Naive thymus-derived CD8-positive, alpha-beta T cell (primary cell): Measurements from ENCODE around the gene CDH4. TPM values are rescaled to one million over a fixed set of nuclear protein-coding genes. Genes with fewer than 3 reads are reported as not detected.

Experiments
- ATAC-seq, 2 donors: fragments of 150-1000 bp; cut with Tn5 transposase in 1 of 2; sonication (Bioruptor Pico), chemical (Tn5 transposase) in 1 of 2; 1 replicate in 1 of 2; 2 replicates in 1 of 2; pipeline ENCODE4 v1.10.0; 2021; ENCODE audit warnings: mild to moderate bottlenecking in 2 of 2, moderate library complexity in 2 of 2
- POLR2A ChIA-PET: fragments of 350-600 bp; sonication (Branson Sonifier 250); formaldehyde crosslinking; loops from one replicate; lab custom pipeline; 2021; ENCODE audit warnings: antibody characterized with exemption; lab: Charles Lee
- DNase-seq, 10 donors: peaks; one replicate each; pipeline versions ENCODE4 v3.0.0 to v3.0.0-alpha.2; 2020 to 2022
- H3K27ac Mint-ChIP-seq, 10 donors: one replicate each; pipeline ENCODE4 v1.8.0; 2020 to 2022; ENCODE audit warnings: mild to moderate bottlenecking in 10 of 10, mixed read lengths in 10 of 10, moderate library complexity in 4 of 10, inconsistent platforms in 1 of 10
- H3K27me3 Mint-ChIP-seq, 5 donors: one replicate each; pipeline ENCODE4 v1.8.0; 2021 to 2022; ENCODE audit warnings: mixed read lengths in 5 of 5
- H3K36me3 Mint-ChIP-seq, 3 donors: one replicate each; pipeline ENCODE4 v1.8.0; 2020 to 2022; ENCODE audit warnings: mixed read lengths in 3 of 3, mild to moderate bottlenecking in 2 of 3, inconsistent platforms in 1 of 3
- H3K4me1 Mint-ChIP-seq, 4 donors: one replicate each; pipeline ENCODE4 v1.8.0; 2021 to 2022; ENCODE audit warnings: mixed read lengths in 4 of 4
- H3K4me3 Mint-ChIP-seq, 10 donors: one replicate each; pipeline ENCODE4 v1.8.0; 2020 to 2022; ENCODE audit warnings: mild to moderate bottlenecking in 10 of 10, mixed read lengths in 10 of 10, moderate library complexity in 6 of 10, inconsistent platforms in 1 of 10
- H3K9me3 Mint-ChIP-seq, 9 donors: one replicate each; pipeline ENCODE4 v1.8.0; 2020 to 2022; ENCODE audit warnings: mixed read lengths in 9 of 9, mild to moderate bottlenecking in 3 of 9, inconsistent platforms in 1 of 9, moderate library complexity in 1 of 9
- polyA plus RNA-seq, 3 donors: library from polyadenylated mRNA; unstranded; fragments of 300-500 nt; fragmentation: Illumina TruSeq; gene quantifications; one replicate each; pipeline ENCODE4 v1.2.3, GENCODE V29; 2021
- total RNA-seq, 8 experiments: library from RNA in 2 of 8; stranded (reverse) in 2 of 8; gene quantifications; one replicate each; pipeline ENCODE4 v1.2.3 and lab custom pipeline; 2021 to 2026

CDH4 gene
- total and polyA plus RNA-seq, 5 experiments from 2014 or later = 0.07 to 0.44 (median 0.15) TPM; not detected in 1

- no peaks in the 10 kb centered on the region for H3K4me1 Mint-ChIP-seq
- POLR2A ChIA-PET = no interaction called here
- no peak for DNase-seq
- H3K27ac Mint-ChIP-seq = no peak overlapping the region
- no peak overlapping the region for H3K4me3 Mint-ChIP-seq
- H3K36me3 Mint-ChIP-seq = no peaks in the 10 kb centered on the region
- peaks cover 0 to 2% (median 0%) of the 10 kb centered on the region in 5 donors for H3K27me3 Mint-ChIP-seq
- H3K9me3 Mint-ChIP-seq = peaks cover 0 to 4% (median 0%) of the 10 kb centered on the region in 9 donors
- no peak for ATAC-seq
These were observed 504.1 kb downstream of the CDH4 start for GRCh38 chr20:61755971-61756845.

GRCh38 chr20:61756966-61757677 is 505.1 kb downstream of the CDH4 start:
- POLR2A ChIA-PET = no interaction called here
- Mint-ChIP-seq H3K36me3 (no peaks in the 10 kb centered on the region), H3K4me1 (no peaks in the 10 kb centered on the region), H3K9me3 (peaks cover 0 to 3% (median 0%) of the 10 kb centered on the region in 9 donors), H3K4me3 (no peak overlapping the region), H3K27me3 (peaks cover 0 to 4% (median 0%) of the 10 kb centered on the region in 5 donors), H3K27ac (no peak overlapping the region)
- ATAC-seq (no peak), DNase-seq (no peak)

DNA sequence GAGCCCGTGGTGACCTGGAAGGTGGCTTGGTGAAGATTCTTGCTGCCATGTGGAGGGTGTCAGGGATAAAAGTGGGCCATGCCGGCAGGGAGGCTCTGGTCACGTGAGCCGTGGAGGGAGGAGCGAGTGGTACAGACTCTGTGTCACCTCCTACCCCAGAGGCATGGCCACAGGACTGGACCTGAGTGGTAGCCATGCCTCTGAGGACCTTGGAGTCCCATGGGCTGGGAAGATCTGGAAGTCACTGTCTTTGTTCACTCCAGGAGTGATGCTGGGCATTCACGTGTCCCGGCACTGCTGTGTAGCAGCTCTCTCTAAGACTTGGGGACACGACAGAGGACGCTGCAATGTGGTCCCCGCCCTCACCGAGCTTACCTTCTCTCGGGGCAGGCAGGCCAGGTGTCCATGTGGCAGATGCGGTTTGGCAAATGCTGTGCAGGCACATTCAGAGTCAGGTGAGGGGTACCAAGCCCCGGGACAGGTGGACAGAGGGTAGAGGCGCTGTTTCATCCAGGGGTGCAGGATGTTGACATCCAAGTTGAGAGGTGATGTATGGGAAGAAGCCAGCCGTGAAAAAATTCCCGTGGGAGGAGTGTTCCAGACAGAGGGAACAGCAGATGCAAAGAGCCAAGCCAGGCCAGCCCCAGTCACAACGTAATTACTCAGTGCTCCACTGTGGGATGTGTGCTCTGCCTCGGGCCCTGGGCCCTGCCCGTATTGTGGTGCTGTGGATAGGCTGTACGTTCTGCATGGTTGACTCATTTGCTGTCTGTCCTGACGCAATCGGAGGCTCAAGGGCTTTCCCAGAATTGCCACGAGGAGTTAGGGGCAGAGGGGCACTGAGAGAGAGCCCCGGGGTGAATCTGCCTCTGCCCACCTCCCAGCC is 505.9 kb downstream of the CDH4 start:
- POLR2A ChIA-PET = no interaction called here
- Mint-ChIP-seq H3K9me3 (no peaks in the 10 kb centered on the region), H3K4me3 (no peak overlapping the region), H3K27ac (no peak overlapping the region), H3K4me1 (no peaks in the 10 kb centered on the region), H3K27me3 (peaks cover 0 to 4% (median 0%) of the 10 kb centered on the region in 5 donors), H3K36me3 (no peaks in the 10 kb centered on the region)
- DNase-seq (no peak), ATAC-seq (no peak)

DNA sequence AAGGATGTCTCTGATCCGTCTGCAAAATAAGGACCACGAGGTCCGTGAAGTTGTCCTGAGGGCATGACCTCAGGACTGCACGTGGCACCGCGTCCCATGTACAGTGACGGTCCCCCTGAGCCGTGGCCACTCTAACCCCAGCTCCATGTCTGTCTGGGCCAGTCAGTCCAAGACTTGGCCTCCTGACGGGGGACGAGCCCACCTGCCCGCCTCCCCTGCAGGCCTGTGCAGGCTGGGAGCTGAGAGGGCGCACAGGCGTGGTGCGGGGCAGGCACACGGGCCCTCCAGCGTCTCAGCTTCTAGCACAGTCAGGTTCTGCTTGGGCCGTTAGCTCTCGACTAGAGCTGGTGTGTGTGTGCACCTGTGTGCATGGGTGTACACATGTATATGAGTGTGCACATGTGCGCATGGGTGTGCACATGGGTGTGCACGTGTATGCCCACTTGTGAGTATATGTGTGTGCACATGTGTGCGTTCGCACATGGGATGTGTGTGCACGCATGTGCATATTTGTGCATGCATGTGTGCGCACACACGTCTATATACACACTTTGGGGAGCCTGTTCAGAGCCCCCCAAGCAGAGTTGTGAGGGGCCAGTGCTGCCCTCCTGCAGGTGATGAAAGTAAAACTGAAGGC is 506.6 kb downstream of the CDH4 start:
- no peaks in the 10 kb centered on the region for H3K4me1 Mint-ChIP-seq
- no peaks in the 10 kb centered on the region for H3K9me3 Mint-ChIP-seq
- H3K27ac Mint-ChIP-seq = no peak overlapping the region
- ATAC-seq = no peak
- H3K4me3 Mint-ChIP-seq = no peak overlapping the region
- POLR2A ChIA-PET = no interaction called here
- H3K36me3 Mint-ChIP-seq = no peaks in the 10 kb centered on the region
- no peak for DNase-seq
- peaks cover 0 to 4% (median 0%) of the 10 kb centered on the region in 5 donors for H3K27me3 Mint-ChIP-seq

DNA sequence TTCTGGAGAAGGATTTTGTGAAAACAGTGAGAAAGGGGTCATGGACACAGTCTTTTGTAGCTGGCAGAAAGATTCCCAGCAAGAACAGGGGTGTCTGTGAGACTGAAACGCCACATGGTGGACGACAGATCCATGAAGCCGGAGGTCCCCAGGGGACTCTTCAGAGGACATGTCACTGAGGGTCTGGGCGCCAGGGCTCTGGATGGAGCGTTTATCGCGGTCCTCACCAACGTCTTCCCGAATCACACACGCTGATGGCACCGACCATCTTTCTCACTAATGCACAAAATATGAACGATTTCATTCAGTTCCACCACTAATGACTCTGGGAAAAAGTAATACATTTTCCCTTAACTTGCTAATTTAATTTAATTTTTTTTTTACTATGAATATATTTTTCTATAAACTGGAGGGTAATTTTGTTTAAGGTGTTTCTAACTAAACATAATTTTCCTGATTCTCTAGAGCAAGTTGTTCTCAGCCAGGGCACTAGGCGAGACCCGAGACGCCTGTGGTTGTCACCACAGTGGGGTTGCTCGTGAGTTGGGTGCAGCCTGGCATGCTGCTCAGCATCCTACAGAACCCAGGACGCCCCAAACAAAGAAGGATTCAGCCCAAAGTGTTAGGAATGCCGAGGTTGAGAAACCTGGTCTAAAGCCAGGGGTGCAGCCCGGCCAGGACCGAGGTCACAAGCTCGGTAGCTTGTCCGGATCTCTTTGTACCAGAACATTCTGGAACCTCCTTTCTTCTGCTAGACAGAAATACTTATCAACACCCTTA is 507.4 kb downstream of the CDH4 start:
- Mint-ChIP-seq H3K36me3 (no peaks in the 10 kb centered on the region), H3K4me1 (no peaks in the 10 kb centered on the region), H3K27me3 (peaks cover 0 to 4% (median 0%) of the 10 kb centered on the region in 5 donors), H3K27ac (no peak overlapping the region), H3K9me3 (no peaks in the 10 kb centered on the region), H3K4me3 (no peak overlapping the region)
- DNase-seq = no peak
- ATAC-seq = no peak
- POLR2A ChIA-PET = no interaction called here

- Mint-ChIP-seq H3K4me1 (no peaks in the 10 kb centered on the region), H3K27me3 (peaks cover 0 to 12% (median 2%) of the 10 kb centered on the region in 5 donors), H3K27ac (peak overlapping the region in 1 of 10 donors; percentile 6), H3K4me3 (no peak overlapping the region), H3K36me3 (no peaks in the 10 kb centered on the region), H3K9me3 (no peaks in the 10 kb centered on the region)
- no peak for DNase-seq
- POLR2A ChIA-PET = no interaction called here
- no peak for ATAC-seq
These were observed 508.3 kb downstream of the CDH4 start for GRCh38 chr20:61760321-61760720.

DNA sequence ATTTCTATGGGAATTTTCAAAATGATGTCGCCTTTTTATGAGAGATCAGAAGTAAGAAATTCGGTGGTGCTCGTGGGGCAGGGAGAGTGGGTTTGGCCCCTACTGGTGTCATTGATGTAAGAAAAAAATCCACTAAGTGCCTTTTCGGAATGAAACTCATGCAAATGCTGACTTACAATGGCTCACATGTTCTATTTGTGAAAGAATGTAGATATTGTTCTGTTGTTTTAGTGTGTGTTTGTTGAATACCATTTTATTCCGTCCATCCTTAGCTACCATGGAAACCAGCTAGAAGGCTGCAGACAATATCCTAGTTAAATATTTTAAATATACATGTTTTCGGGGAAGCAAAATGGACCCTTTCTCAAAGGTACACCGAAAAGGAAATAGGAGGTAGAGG is 508.7 kb downstream of the CDH4 start:
- H3K9me3 Mint-ChIP-seq = no peaks in the 10 kb centered on the region

DNA sequence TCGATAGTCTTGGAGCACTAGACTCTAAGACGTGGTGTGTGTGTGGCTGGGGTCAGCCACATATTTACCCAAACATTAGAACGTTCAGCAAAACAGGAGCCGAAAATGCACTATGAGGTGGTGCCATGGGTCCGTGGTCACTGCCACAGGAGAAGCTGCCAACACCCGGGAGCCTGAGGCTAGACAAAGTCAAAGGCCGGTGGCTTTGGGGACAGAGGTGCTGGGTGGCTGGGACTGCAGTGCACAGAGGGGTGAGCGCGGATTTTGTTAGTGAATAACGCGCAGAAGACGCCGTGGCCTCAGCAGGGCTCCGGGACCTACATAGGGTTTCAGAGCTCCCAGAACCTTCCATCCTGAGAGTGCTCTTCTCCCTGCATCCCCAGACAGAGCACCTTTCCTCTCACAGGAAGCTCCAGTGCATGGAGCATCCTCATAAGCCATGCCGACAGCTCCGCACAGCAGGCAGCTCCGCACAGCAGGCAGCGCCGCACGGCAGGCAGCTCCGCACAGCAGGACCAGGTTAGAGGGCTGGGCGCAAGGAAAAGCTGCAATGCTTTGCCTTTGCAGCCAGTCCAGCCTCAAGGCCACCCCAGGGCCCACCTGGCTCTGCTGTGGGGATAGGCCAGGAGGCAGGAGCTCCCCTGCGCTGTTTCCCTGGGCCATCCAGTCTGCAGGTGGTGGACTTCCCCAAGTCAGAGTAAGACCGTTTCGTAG is 509.5 kb downstream of the CDH4 start:
- ATAC-seq = no peak
- no peak overlapping the region for H3K4me3 Mint-ChIP-seq

More for the DNA sequence above, 508.7 kb downstream of the CDH4 start:
- H3K4me1 Mint-ChIP-seq = no peaks in the 10 kb centered on the region
- no peak for ATAC-seq
- H3K27me3 Mint-ChIP-seq = peaks cover 0 to 13% (median 2%) of the 10 kb centered on the region in 5 donors
- DNase-seq = no peak
- no peaks in the 10 kb centered on the region for H3K36me3 Mint-ChIP-seq
- POLR2A ChIA-PET = no interaction called here
- no peak overlapping the region for H3K27ac Mint-ChIP-seq
- no peak overlapping the region for H3K4me3 Mint-ChIP-seq

GRCh38 chr20:61762167-61762710 is 510.2 kb downstream of the CDH4 start:
- Mint-ChIP-seq H3K36me3 (peaks cover 0 to 1% (median 0%) of the 10 kb centered on the region in 3 donors), H3K27ac (no peak overlapping the region), H3K4me3 (no peak overlapping the region), H3K4me1 (no peaks in the 10 kb centered on the region), H3K27me3 (peaks cover 0 to 21% (median 2%) of the 10 kb centered on the region in 5 donors), H3K9me3 (no peaks in the 10 kb centered on the region)
- ATAC-seq (no peak), DNase-seq (no peak)
- POLR2A ChIA-PET = no interaction called here

More for the DNA sequence above, 509.5 kb downstream of the CDH4 start:
- H3K36me3 Mint-ChIP-seq = no peaks in the 10 kb centered on the region
- DNase-seq = no peak
- H3K27me3 Mint-ChIP-seq = peaks cover 0 to 14% (median 2%) of the 10 kb centered on the region in 5 donors
- H3K4me1 Mint-ChIP-seq = no peaks in the 10 kb centered on the region
- POLR2A ChIA-PET = no interaction called here
- H3K9me3 Mint-ChIP-seq = no peaks in the 10 kb centered on the region
- no peak overlapping the region for H3K27ac Mint-ChIP-seq

DNA sequence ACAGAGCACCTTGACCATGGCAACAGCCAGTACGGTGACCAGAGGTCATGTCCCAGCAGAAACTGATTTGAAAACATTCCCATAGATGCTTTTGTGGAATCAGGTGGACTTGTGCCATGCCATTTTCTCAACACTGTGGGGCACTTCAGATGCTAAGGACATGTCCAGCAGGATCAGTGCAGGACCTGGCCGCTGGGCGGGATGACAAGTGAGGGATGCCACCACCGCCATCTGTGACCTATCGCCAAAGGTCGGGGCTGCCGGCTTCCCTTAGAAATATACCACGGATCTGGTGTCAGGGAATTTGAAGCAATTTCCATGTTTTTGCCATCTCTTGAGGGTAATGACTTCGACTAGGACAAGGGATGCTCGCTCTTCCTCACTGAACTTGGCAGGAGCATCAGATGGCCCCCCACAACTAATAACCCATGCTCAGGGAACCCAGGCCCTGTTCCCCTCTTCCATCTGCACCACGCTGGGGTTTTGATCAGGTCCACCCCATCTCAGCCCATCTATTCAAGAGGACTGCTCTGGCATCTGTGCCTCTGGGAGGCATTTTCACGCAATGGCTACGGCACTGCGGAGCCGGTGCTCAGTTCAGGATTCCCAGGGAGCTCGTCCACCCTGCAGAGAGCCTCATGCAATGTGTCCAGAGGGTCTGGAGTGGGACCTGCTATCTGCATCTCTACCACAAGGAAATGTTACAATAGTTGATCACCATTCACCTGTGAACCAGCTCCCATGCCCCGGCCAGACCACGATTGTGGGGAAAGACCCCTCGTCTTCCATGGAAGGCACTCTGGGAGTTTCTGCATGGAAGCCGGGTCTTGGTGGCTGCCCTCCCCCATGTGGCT is 511.1 kb downstream of the CDH4 start:
- H3K4me3 Mint-ChIP-seq = no peak overlapping the region
- H3K27me3 Mint-ChIP-seq = peaks cover 0 to 25% (median 2%) of the 10 kb centered on the region in 5 donors
- DNase-seq (no peak), ATAC-seq (no peak)
- H3K27ac Mint-ChIP-seq = no peak overlapping the region
- H3K4me1 Mint-ChIP-seq = no peaks in the 10 kb centered on the region
- peaks cover 0 to 2% (median 0%) of the 10 kb centered on the region in 3 donors for H3K36me3 Mint-ChIP-seq
- POLR2A ChIA-PET = no interaction called here
- H3K9me3 Mint-ChIP-seq = no peaks in the 10 kb centered on the region
